Osteocyte (in vitro differentiated cells): ENCODE data around the gene KLK14. TPM values are rescaled to one million over a fixed set of nuclear protein-coding genes. Genes with fewer than 3 reads are reported as not detected.

Source experiments
- DNase-seq: peaks from one replicate; pipeline ENCODE4 v3.0.0; 2021; ENCODE audit warnings: mixed read lengths; ENCODE audit not compliant: unreplicated experiment; ENCODE audit errors: extremely low spot score
- H3K27ac Mint-ChIP-seq: one replicate; pipeline ENCODE4 v1.8.0; 2021; ENCODE audit warnings: mild to moderate bottlenecking, mixed read lengths; ENCODE audit not compliant: unreplicated experiment
- H3K27me3 Mint-ChIP-seq: one replicate; pipeline ENCODE4 v1.8.0; 2021; ENCODE audit warnings: mixed read lengths; ENCODE audit not compliant: unreplicated experiment
- H3K36me3 Mint-ChIP-seq: one replicate; pipeline ENCODE4 v1.8.0; 2021; ENCODE audit warnings: mixed read lengths; ENCODE audit not compliant: unreplicated experiment
- H3K4me1 Mint-ChIP-seq: one replicate; pipeline ENCODE4 v1.8.0; 2021; ENCODE audit warnings: mixed read lengths; ENCODE audit not compliant: unreplicated experiment
- H3K4me3 Mint-ChIP-seq: one replicate; pipeline ENCODE4 v1.8.0; 2021; ENCODE audit warnings: mild to moderate bottlenecking, moderate library complexity, mixed read lengths; ENCODE audit not compliant: unreplicated experiment
- H3K9me3 Mint-ChIP-seq: one replicate; pipeline ENCODE4 v1.8.0; 2021; ENCODE audit warnings: mixed read lengths; ENCODE audit not compliant: unreplicated experiment
- CTCF ChIP-seq: fragments of 200-600 bp; sonication (generic); IDR thresholded peaks from 2 replicates; pipeline ENCODE4 v1.5.0; 2021; ENCODE audit warnings: antibody characterized with exemption, mild to moderate bottlenecking, moderate library complexity
- long read RNA-seq: library from polyadenylated mRNA; unstranded; transcript quantifications from one replicate; pipeline ENCODE4 v2.0.0, GENCODE V29; 2021
- total RNA-seq: library from RNA; stranded (reverse); gene quantifications from 2 replicates; pipeline ENCODE4 v1.2.1, GENCODE V29; 2021

KLK14 gene
- not detected in 2 replicates for total RNA-seq
- long read RNA-seq: 0 reads

GRCh38 chr19:51082611-51083010 is at the start of gene KLK14:
TSS of gene KLK14 (minus strand) at chr19:51082887. CDS start at chr19:51082614, 273 bp downstream.
- H3K4me3 Mint-ChIP-seq: no peak within 1 kb of the TSS
- H3K27ac Mint-ChIP-seq: no peak within 1 kb of the TSS
- H3K9me3 Mint-ChIP-seq: no peaks in the 10 kb centered on the region
- DNase-seq: no peak
- H3K36me3 Mint-ChIP-seq: no peaks in the 10 kb centered on the region
- TF ChIP-seq CTCF: no peak
- H3K4me1 Mint-ChIP-seq: no peaks in the 10 kb centered on the region
- no peaks in the 10 kb centered on the region for H3K27me3 Mint-ChIP-seq

GRCh38 chr19:51131780-51132680 is 49.3 kb upstream of the KLK14 start:
- no peak for DNase-seq
- no peak for TF ChIP-seq CTCF

GRCh38 chr19:51129716-51130115 is 47.0 kb upstream of the KLK14 start:
- Mint-ChIP-seq H3K36me3 (no peaks in the 10 kb centered on the region), H3K4me1 (peaks cover 7% of the 10 kb centered on the region), H3K27ac (no peak overlapping the region), H3K27me3 (no peaks in the 10 kb centered on the region), H3K9me3 (peaks cover 3% of the 10 kb centered on the region), H3K4me3 (no peak overlapping the region)
- no peak for DNase-seq
- no peak for TF ChIP-seq CTCF

More at GRCh38 chr19:51131780-51132680, 49.3 kb upstream of the KLK14 start:
- H3K27me3 Mint-ChIP-seq: no peaks in the 10 kb centered on the region
- H3K9me3 Mint-ChIP-seq: peaks cover 16% of the 10 kb centered on the region
- H3K27ac Mint-ChIP-seq: no peak overlapping the region
- H3K4me3 Mint-ChIP-seq: no peak overlapping the region
- H3K4me1 Mint-ChIP-seq: peaks cover 7% of the 10 kb centered on the region
- no peaks in the 10 kb centered on the region for H3K36me3 Mint-ChIP-seq

GRCh38 chr19:51128227-51128626 is 45.5 kb upstream of the KLK14 start:
- Mint-ChIP-seq H3K27ac (no peak overlapping the region), H3K27me3 (no peaks in the 10 kb centered on the region), H3K9me3 (no peaks in the 10 kb centered on the region), H3K4me3 (no peak overlapping the region), H3K4me1 (peaks cover 7% of the 10 kb centered on the region), H3K36me3 (no peaks in the 10 kb centered on the region)
- DNase-seq: no peak
- TF ChIP-seq CTCF: no peak

GRCh38 chr19:51127755-51128154 is 45.1 kb upstream of the KLK14 start:
- Mint-ChIP-seq H3K9me3 (no peaks in the 10 kb centered on the region), H3K4me3 (no peak overlapping the region), H3K27ac (no peak overlapping the region), H3K4me1 (peaks cover 7% of the 10 kb centered on the region), H3K36me3 (no peaks in the 10 kb centered on the region), H3K27me3 (no peaks in the 10 kb centered on the region)
- no peak for TF ChIP-seq CTCF
- DNase-seq: no peak
